ENCODE measurements around the gene TIMP2.

GRCh38 chr17:78818932-78819331, 106.3 kb downstream of the TIMP2 start:
- no peak for TF ChIP-seq SMC3 (conservative IDR thresholded peaks at IDR 0.05; ENCODE audit: poor library complexity)
- no peak for TF ChIP-seq CTCF (IDR thresholded peaks at IDR 0.05; ENCODE audit: poor library complexity, severe bottlenecking)
- TF ChIP-seq EZH2 (IDR thresholded peaks at IDR 0.05; ENCODE audit: borderline replicate concordance, insufficient read depth, low read length, poor library complexity, severe bottlenecking): no peak
- no peak for TF ChIP-seq TAF1 (IDR thresholded peaks at IDR 0.05; ENCODE audit: low read depth)
